ENCODE measurements around the gene CD24. TPM values are rescaled to one million over a fixed set of nuclear protein-coding genes. Genes with fewer than 3 reads are reported as not detected.

Gene CD24
- total RNA-seq, 2 donors from 2014 or later, result 3.3 TPM; not detected in 1

Other genes starting within 250 kb of the CD24 start
- 10 to 100 TPM in 1 of 2 donors, 1 to 10 TPM in 1; 9.7 to 10.2 TPM for gene MTRES1, start 53.5 kb upstream of the CD24 start, total RNA-seq
- gene BEND3, start 140.8 kb upstream of the CD24 start, total RNA-seq, result 1 to 10 TPM; 1.4 to 1.7 TPM